RWPE2 (cell line): ENCODE results near the gene CAPRIN2.

Source experiments
- ATAC-seq: fragments of 200-7000 bp; cut with Tn5 transposase; 3 replicates; pipeline ENCODE4 v1.9.1; 2021; ENCODE audit warnings: low read depth
- DNase-seq: peaks from one replicate; pipeline ENCODE4 v3.0.0-alpha.2; 2020; ENCODE audit warnings: low spot score
- H3K27ac ChIP-seq: fragments of 450-650 bp; 2 replicates; pipeline ENCODE4 v1.5.1; 2017; ENCODE audit warnings: mild to moderate bottlenecking; ENCODE audit not compliant: poor library complexity, severe bottlenecking
- H3K27me3 ChIP-seq: fragments of 250-450 bp; sonication (Bioruptor Pico); 2 replicates; pipeline ENCODE4 v1.5.1; 2021; ENCODE audit warnings: mild to moderate bottlenecking, moderate library complexity; ENCODE audit not compliant: insufficient read depth, poor library complexity, severe bottlenecking
- H3K36me3 ChIP-seq: fragments of 250-450 bp; sonication (Bioruptor Pico); 2 replicates; pipeline ENCODE4 v1.5.1; 2020; ENCODE audit warnings: low read depth, mild to moderate bottlenecking, moderate library complexity
- H3K4me1 ChIP-seq: fragments of 250-450 bp; sonication (Bioruptor Pico); 2 replicates; pipeline ENCODE4 v1.5.1; 2021; ENCODE audit warnings: mild to moderate bottlenecking, moderate library complexity; ENCODE audit not compliant: insufficient read depth, poor library complexity, severe bottlenecking
- H3K4me3 ChIP-seq: fragments of 250-450 bp; sonication (Bioruptor Pico); 2 replicates; pipeline ENCODE4 v1.5.1; 2021; ENCODE audit warnings: mild to moderate bottlenecking, moderate library complexity; ENCODE audit not compliant: severe bottlenecking
- H3K9me3 ChIP-seq: fragments of 250-450 bp; sonication (Bioruptor Pico); 2 replicates; pipeline ENCODE4 v1.5.1; 2021; ENCODE audit warnings: mild to moderate bottlenecking, moderate library complexity; ENCODE audit not compliant: severe bottlenecking
- CTCF ChIP-seq: fragments of 450-650 bp; IDR thresholded peaks from one replicate; pipeline ENCODE4 v1.5.1; 2017; ENCODE audit warnings: mild to moderate bottlenecking, moderate library complexity; ENCODE audit not compliant: poor library complexity, severe bottlenecking

The CAPRIN2 gene

DNA sequence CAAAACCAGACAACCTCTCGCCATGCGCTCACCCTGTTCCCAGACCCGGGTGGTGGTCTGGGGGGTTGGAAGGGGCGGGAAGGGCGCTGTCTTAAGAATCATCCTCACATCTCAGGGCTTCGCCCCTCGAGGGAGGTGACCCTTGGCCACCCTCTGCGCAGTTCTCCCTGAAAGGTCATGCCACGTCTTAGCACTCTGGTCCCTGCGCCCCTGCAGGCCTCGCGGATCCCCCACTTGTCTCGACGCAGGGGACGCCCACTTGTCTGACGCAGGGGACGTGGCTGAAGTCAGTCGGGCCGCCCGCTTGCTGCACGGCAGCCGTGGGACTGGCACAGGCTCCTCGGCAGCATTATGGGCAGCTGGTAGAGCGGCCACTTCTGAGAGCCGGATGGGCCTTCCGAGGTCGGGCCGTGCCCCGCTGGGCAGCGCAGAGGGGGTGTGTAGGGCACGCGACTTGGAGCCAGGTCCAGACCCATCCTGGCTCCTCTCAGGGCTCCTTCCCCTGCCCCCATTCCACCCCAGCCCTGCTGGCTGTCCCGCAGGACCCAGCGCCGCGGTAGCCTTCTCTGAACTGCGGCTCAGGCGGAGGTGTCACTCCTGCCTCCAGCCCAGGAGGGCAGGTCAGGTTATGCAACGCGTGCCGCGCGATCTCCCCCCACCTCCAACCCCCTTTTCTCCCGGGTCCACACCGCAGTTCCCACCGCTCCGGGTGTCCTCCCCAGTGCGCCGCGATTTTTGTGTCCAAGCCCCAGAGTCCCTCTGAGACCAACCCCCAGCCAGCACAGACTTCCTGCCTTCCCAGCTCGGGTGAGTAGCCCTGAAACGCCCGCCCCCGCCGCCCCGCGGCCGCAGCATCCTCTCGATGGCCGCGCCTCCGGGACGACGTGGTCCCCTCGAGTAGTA is 40.9 kb upstream of the CAPRIN2 start:
- DNase-seq (peak; percentile 52), ATAC-seq (peak; percentile 41)
- Histone ChIP-seq H3K27ac (peak overlapping the region; percentile 99), H3K36me3 (no peaks in the 10 kb centered on the region), H3K4me3 (peak overlapping the region; percentile 48), H3K9me3 (no peaks in the 10 kb centered on the region), H3K27me3 (no peaks in the 10 kb centered on the region), H3K4me1 (peaks cover 31% of the 10 kb centered on the region)
- no peak for TF ChIP-seq CTCF

- no peaks in the 10 kb centered on the region for H3K27me3 ChIP-seq
- peak overlapping the region; percentile 99 for H3K27ac ChIP-seq
- H3K9me3 ChIP-seq, result no peaks in the 10 kb centered on the region
- ATAC-seq, result peak; percentile 73
- H3K36me3 ChIP-seq, result no peaks in the 10 kb centered on the region
- peak; percentile 73 for DNase-seq
- peaks cover 31% of the 10 kb centered on the region for H3K4me1 ChIP-seq
- no peak overlapping the region for H3K4me3 ChIP-seq
- no peak for TF ChIP-seq CTCF
These were observed 40.0 kb upstream of the CAPRIN2 start for GRCh38 chr12:30794591-30795409.

DNA sequence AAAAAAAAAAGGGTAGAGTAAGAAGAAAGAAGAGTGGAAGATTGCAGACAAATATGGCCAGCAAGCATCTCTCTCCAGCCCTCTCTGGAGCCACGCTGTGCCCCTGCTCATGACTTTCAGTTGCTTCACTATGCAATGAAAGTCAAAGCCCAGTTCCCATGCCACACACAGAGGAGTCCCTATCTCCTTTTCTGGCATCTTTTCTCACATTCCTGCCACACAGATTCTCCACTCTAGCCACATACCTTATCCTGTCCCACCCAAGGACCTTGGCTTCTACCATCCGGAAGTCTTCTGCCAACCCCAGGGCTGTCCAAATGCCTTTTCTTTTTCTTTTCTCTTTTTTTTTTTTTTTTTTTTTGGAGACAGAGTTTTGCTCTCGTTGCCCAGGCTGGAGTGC is 39.3 kb upstream of the CAPRIN2 start:
- H3K4me3 ChIP-seq, result no peak overlapping the region
- peaks cover 31% of the 10 kb centered on the region for H3K4me1 ChIP-seq
- DNase-seq, result no peak
- no peaks in the 10 kb centered on the region for H3K27me3 ChIP-seq
- no peaks in the 10 kb centered on the region for H3K9me3 ChIP-seq
- H3K36me3 ChIP-seq, result no peaks in the 10 kb centered on the region
- TF ChIP-seq CTCF, result no peak
- ATAC-seq, result no peak
- H3K27ac ChIP-seq, result peak overlapping the region; percentile 99

GRCh38 chr12:30792648-30793499 is 38.1 kb upstream of the CAPRIN2 start:
- no peaks in the 10 kb centered on the region for H3K36me3 ChIP-seq
- ATAC-seq (peak; percentile 15), DNase-seq (no peak)
- no peaks in the 10 kb centered on the region for H3K9me3 ChIP-seq
- H3K27me3 ChIP-seq, result no peaks in the 10 kb centered on the region
- TF ChIP-seq CTCF, result no peak
- peak overlapping the region; percentile 99 for H3K27ac ChIP-seq
- peaks cover 31% of the 10 kb centered on the region for H3K4me1 ChIP-seq
- H3K4me3 ChIP-seq, result no peak overlapping the region
